ENCODE data around the gene P2RY14.

Gene P2RY14

GRCh38 chr3:151309566-151309965 lies 31.2 kb upstream of the P2RY14 start:
- no peaks in the 10 kb centered on the region for H3F3A ChIP-seq (ENCODE audit: insufficient read depth, low read length)
- H3K9me3 ChIP-seq (replicated peaks; ENCODE audit: insufficient read depth, low read length) = no peaks in the 10 kb centered on the region
- no peak overlapping the region for H3K4me3 ChIP-seq (ENCODE audit: low read length)
- H2AFZ ChIP-seq (ENCODE audit: low read length) = no peak overlapping the region
- no peaks in the 10 kb centered on the region for H4K20me1 ChIP-seq (ENCODE audit: insufficient read depth, low read length)
- H3K27me3 ChIP-seq (replicated peaks; ENCODE audit: insufficient read depth, low read length) = no peaks in the 10 kb centered on the region
- H3K4me1 ChIP-seq (ENCODE audit: low read length) = peaks cover 11% of the 10 kb centered on the region
- H3K36me3 ChIP-seq (replicated peaks; ENCODE audit: insufficient read depth, low read length) = no peaks in the 10 kb centered on the region
- H3K79me2 ChIP-seq (ENCODE audit: low read length) = no peaks in the 10 kb centered on the region
- H3K9ac ChIP-seq (ENCODE audit: low read length) = no peak overlapping the region
- H3K4me2 ChIP-seq (ENCODE audit: low read depth, low read length) = no peak overlapping the region
- H3K27ac ChIP-seq (ENCODE audit: low read length) = no peak overlapping the region
- no peaks in the 10 kb centered on the region for H3K9me2 ChIP-seq (replicated peaks; ENCODE audit: insufficient read depth, low read length)
- TF ChIP-seq EZH2phosphoT487 (IDR thresholded peaks at IDR 0.05; ENCODE audit: low read length) (no peak), CTCF (IDR thresholded peaks at IDR 0.05; ENCODE audit: low read length) (no peak), EZH2 (optimal IDR thresholded peaks at IDR 0.05; ENCODE audit: low read depth, low read length) (no peak)
- no peak for DNase-seq

- peaks cover 11% of the 10 kb centered on the region for H3K4me1 ChIP-seq (ENCODE audit: low read length)
These were observed 29.5 kb upstream of the P2RY14 start for GRCh38 chr3:151307583-151308488.

GRCh38 chr3:151307131-151307530 lies 28.8 kb upstream of the P2RY14 start:
- TF ChIP-seq EZH2phosphoT487 (IDR thresholded peaks at IDR 0.05; ENCODE audit: low read length) (no peak), EZH2 (optimal IDR thresholded peaks at IDR 0.05; ENCODE audit: low read depth, low read length) (no peak), CTCF (IDR thresholded peaks at IDR 0.05; ENCODE audit: low read length) (no peak)
- DNase-seq = no peak
- no peak overlapping the region for H2AFZ ChIP-seq (ENCODE audit: low read length)
- no peaks in the 10 kb centered on the region for H4K20me1 ChIP-seq (ENCODE audit: insufficient read depth, low read length)
- no peak overlapping the region for H3K4me2 ChIP-seq (ENCODE audit: low read depth, low read length)
- no peaks in the 10 kb centered on the region for H3F3A ChIP-seq (ENCODE audit: insufficient read depth, low read length)
- no peaks in the 10 kb centered on the region for H3K9me2 ChIP-seq (replicated peaks; ENCODE audit: insufficient read depth, low read length)
- H3K4me1 ChIP-seq (ENCODE audit: low read length) = peaks cover 11% of the 10 kb centered on the region
- no peaks in the 10 kb centered on the region for H3K9me3 ChIP-seq (replicated peaks; ENCODE audit: insufficient read depth, low read length)
- no peak overlapping the region for H3K4me3 ChIP-seq (ENCODE audit: low read length)
- no peak overlapping the region for H3K9ac ChIP-seq (ENCODE audit: low read length)
- H3K36me3 ChIP-seq (replicated peaks; ENCODE audit: insufficient read depth, low read length) = no peaks in the 10 kb centered on the region
- no peaks in the 10 kb centered on the region for H3K27me3 ChIP-seq (replicated peaks; ENCODE audit: insufficient read depth, low read length)
- H3K79me2 ChIP-seq (ENCODE audit: low read length) = no peaks in the 10 kb centered on the region
- no peak overlapping the region for H3K27ac ChIP-seq (ENCODE audit: low read length)

More at GRCh38 chr3:151307583-151308488, 29.5 kb upstream of the P2RY14 start:
- Histone ChIP-seq H3K27ac (ENCODE audit: low read length) (no peak overlapping the region), H3K4me3 (ENCODE audit: low read length) (no peak overlapping the region), H3K36me3 (replicated peaks; ENCODE audit: insufficient read depth, low read length) (no peaks in the 10 kb centered on the region), H3K27me3 (replicated peaks; ENCODE audit: insufficient read depth, low read length) (no peaks in the 10 kb centered on the region), H3K9me2 (replicated peaks; ENCODE audit: insufficient read depth, low read length) (no peaks in the 10 kb centered on the region), H4K20me1 (ENCODE audit: insufficient read depth, low read length) (no peaks in the 10 kb centered on the region), H3K79me2 (ENCODE audit: low read length) (no peaks in the 10 kb centered on the region), H3K4me2 (ENCODE audit: low read depth, low read length) (no peak overlapping the region), H2AFZ (ENCODE audit: low read length) (no peak overlapping the region), H3K9ac (ENCODE audit: low read length) (no peak overlapping the region), H3K9me3 (replicated peaks; ENCODE audit: insufficient read depth, low read length) (no peaks in the 10 kb centered on the region), H3F3A (ENCODE audit: insufficient read depth, low read length) (no peaks in the 10 kb centered on the region)
- TF ChIP-seq EZH2phosphoT487 (IDR thresholded peaks at IDR 0.05; ENCODE audit: low read length) = no peak
- no peak for TF ChIP-seq CTCF (IDR thresholded peaks at IDR 0.05; ENCODE audit: low read length)
- TF ChIP-seq EZH2 (optimal IDR thresholded peaks at IDR 0.05; ENCODE audit: low read depth, low read length) = no peak
- DNase-seq = no peak
